ENCODE results near the gene NRG2. TPM values are rescaled to one million over a fixed set of nuclear protein-coding genes. Genes with fewer than 3 reads are reported as not detected.

NRG2 gene
- total and polyA plus RNA-seq, 2 of the 8 experiments (the other 6 are each of a cell fraction or from before 2014, with no cell fraction given): 0.27 to 0.54 TPM

GRCh38 chr5:139829471-139829870 is 213.6 kb downstream of the NRG2 start:
- H3K14ac ChIP-seq (ENCODE audit: insufficient read length): no peak overlapping the region
- no peak overlapping the region for H3K4me2 ChIP-seq (ENCODE audit: insufficient read depth in 1 of 2, low read depth in 2 of 2, low read length in 2 of 2)
- no peak overlapping the region for H3K23ac ChIP-seq (ENCODE audit: insufficient read length)
- H2AK5ac ChIP-seq (ENCODE audit: low read depth, low read length): no peak overlapping the region
- H3K27ac ChIP-seq (ENCODE audit: low read depth, low read length): no peak overlapping the region
- peaks cover 0 to 2% (median 0%) of the 10 kb centered on the region in 4 experiments; a peak in 4 of 7 replicates for H3K27me3 ChIP-seq (replicated peaks in 1 of 4; ENCODE audit: control insufficient read depth in 3 of 4, extremely low read depth in 1 of 4, insufficient read depth in 3 of 4, low read length in 3 of 4)
- H2BK120ac ChIP-seq (replicated peaks; ENCODE audit: low read depth, low read length): no peak overlapping the region
- no peaks in the 10 kb centered on the region for H3K79me1 ChIP-seq (ENCODE audit: low read depth, low read length)
- H4K91ac ChIP-seq (replicated peaks; ENCODE audit: insufficient read length, low read length): no peak overlapping the region
- H3K23me2 ChIP-seq (ENCODE audit: low read depth, low read length): no peaks in the 10 kb centered on the region
- H3K9me3 ChIP-seq (ENCODE audit: insufficient read depth in 2 of 2, low read depth in 1 of 2, low read length in 1 of 2): no peaks in the 10 kb centered on the region
- H4K20me1 ChIP-seq (replicated peaks in 1 of 2; ENCODE audit: control insufficient read depth in 1 of 2, insufficient read depth in 2 of 2, low read length in 2 of 2): no peaks in the 10 kb centered on the region
- H3K56ac ChIP-seq (replicated peaks; ENCODE audit: insufficient read length, low read depth, low read length): no peak overlapping the region
- DNase-seq (ENCODE audit: low read depth in 1 of 2, low spot score in 2 of 2) (no peak), FAIRE-seq (no peak)
- POLR2A ChIA-PET (ENCODE audit: partially characterized antibody): no interaction called here
- 86% methylated on average over 6 of the region's 6 CpGs; no CpG with 5 or more reads in 1 of the 2 experiments for WGBS, 2 experiments (ENCODE audit: extremely low coverage in 1 of 2, insufficient coverage in 1 of 2, insufficient read length in 1 of 2, insufficient replicate concordance in 2 of 2, low coverage in 1 of 2, low lambda C conversion rate in 2 of 2, missing lambda C conversion rate in 1 of 2)
- no peak overlapping the region for H2BK12ac ChIP-seq (ENCODE audit: low read depth, low read length)
- H3K36me3 ChIP-seq (ENCODE audit: control insufficient read depth in 2 of 4, insufficient read depth in 4 of 4, low read length in 3 of 4): no peaks in the 10 kb centered on the region
- H3K4ac ChIP-seq (replicated peaks; ENCODE audit: insufficient read length, low read depth, low read length): no peak overlapping the region
- CTCF ChIA-PET (ENCODE audit: partially characterized antibody): no interaction called here
- H2BK15ac ChIP-seq (ENCODE audit: low read length): no peak overlapping the region
- H3K4me3 ChIP-seq (ENCODE audit: extremely low read depth in 1 of 4, insufficient read depth in 2 of 4, low read depth in 3 of 4, low read length in 4 of 4): no peak overlapping the region
- no peaks in the 10 kb centered on the region for H3K79me2 ChIP-seq (ENCODE audit: control insufficient read depth in 1 of 2, insufficient read depth in 2 of 2, low read length in 2 of 2)
- H2BK5ac ChIP-seq (ENCODE audit: low read depth, low read length): no peak overlapping the region
- no peak overlapping the region for H2BK20ac ChIP-seq (ENCODE audit: low read length)
- no peaks in the 10 kb centered on the region for H3K4me1 ChIP-seq (replicated peaks in 1 of 4; ENCODE audit: control insufficient read depth in 3 of 4, insufficient read depth in 4 of 4, low read length in 3 of 4)
- H2AFZ ChIP-seq (ENCODE audit: low read length): no peak overlapping the region
- H3K18ac ChIP-seq (ENCODE audit: extremely low read depth, low read length): no peak overlapping the region
- no peak overlapping the region for H4K5ac ChIP-seq (ENCODE audit: insufficient read length, low read depth, low read length)
- no peak overlapping the region for H3K9ac ChIP-seq (replicated peaks in 1 of 4; ENCODE audit: extremely low read depth in 1 of 4, low read depth in 3 of 4, low read length in 3 of 4)
- no peak overlapping the region for H4K8ac ChIP-seq (ENCODE audit: extremely low read depth, insufficient read depth, low read length)
- TF ChIP-seq TAF7 (optimal IDR thresholded peaks at IDR 0.05; ENCODE audit: borderline replicate concordance, low read depth, low read length): no peak
- no peak for TF ChIP-seq BACH1 (IDR thresholded peaks at IDR 0.05; ENCODE audit: low read length)
- TF ChIP-seq RBBP5 (IDR thresholded peaks at IDR 0.05; ENCODE audit: borderline replicate concordance, low read depth, low read length): no peak
- no peak for TF ChIP-seq POU5F1 (IDR thresholded peaks at IDR 0.05; ENCODE audit: low read depth, low read length)
- TF ChIP-seq SIX5 (IDR thresholded peaks at IDR 0.05; ENCODE audit: low read depth, low read length): no peak
- no peak for TF ChIP-seq RAD21 (IDR thresholded peaks at IDR 0.05 in 1 of 2, conservative IDR thresholded peaks at IDR 0.05 in 1 of 2; ENCODE audit: low read depth in 2 of 2, low read length in 2 of 2)
- no peak for TF ChIP-seq ATF3 (IDR thresholded peaks at IDR 0.05; ENCODE audit: insufficient read depth, low read depth, low read length)
- TF ChIP-seq YY1 (IDR thresholded peaks at IDR 0.05; ENCODE audit: low read depth, low read length): no peak
- no peak for TF ChIP-seq E2F6 (IDR thresholded peaks at IDR 0.05)
- no peak for TF ChIP-seq KDM5A (IDR thresholded peaks at IDR 0.05; ENCODE audit: low read length)
- TF ChIP-seq TAF1 (IDR thresholded peaks at IDR 0.05; ENCODE audit: low read depth, low read length): no peak
- TF ChIP-seq CREB1 (IDR thresholded peaks at IDR 0.05): no peak
- no peak for TF ChIP-seq POLR2A (IDR thresholded peaks at IDR 0.05; ENCODE audit: control extremely low read depth in 1 of 2, low read depth in 2 of 2, low read length in 2 of 2)
- TF ChIP-seq SP2 (IDR thresholded peaks at IDR 0.05; ENCODE audit: low read length): no peak
- TF ChIP-seq PHF8 (conservative IDR thresholded peaks at IDR 0.05; ENCODE audit: low read depth, low read length): no peak

Measured in H1 (cell line).